A549 (cell line): Measurements from ENCODE around the gene TMEM107. TPM values are rescaled to one million over a fixed set of nuclear protein-coding genes. Genes with fewer than 3 reads are reported as not detected.

Source experiments
- ATAC-seq, 2 experiments: fragments of 200-7000 bp in 1 of 2; fragments of >200 bp in 1 of 2; cut with Nextera tagmentation in 1 of 2; cut with Tn5 transposase in 1 of 2; 3 replicates each; pipeline versions ENCODE4 v1.8.0 to v1.9.1; 2018 to 2020; ENCODE audit warnings: mild to moderate bottlenecking in 1 of 2, moderate library complexity in 1 of 2
- CTCF ChIA-PET: fragments of 300-600 bp; sonication (Branson Sonifier 250); formaldehyde crosslinking; extraction: SDS; loops from one replicate; lab custom pipeline; 2021; ENCODE audit warnings: antibody characterized with exemption, inconsistent platforms; lab: Yijun Ruan, JAX
- POLR2A ChIA-PET: fragments of 350-600 bp; formaldehyde crosslinking; extraction: SDS; loops from one replicate; lab custom pipeline; 2021; ENCODE audit warnings: antibody characterized with exemption, inconsistent platforms; lab: Yijun Ruan, JAX
- DNase-seq, 2 experiments: peaks; one replicate each; pipeline versions ENCODE4 v3.0.0 to v3.0.0-alpha.2; 2011 to 2016; ENCODE audit warnings: low read depth in 1 of 2, low spot score in 1 of 2
- FAIRE-seq: peaks from 2 replicates; lab custom pipeline; 2011; peaks lifted over from hg19 to GRCh38; lab: Jason Lieb, UNC
- H3K27ac ChIP-seq, 2 experiments: fragments of >200 bp; sonication (Bioruptor Twin); formaldehyde crosslinking; 3 replicates each; pipeline ENCODE4 v1.5.1; 2016 to 2017
- H3K4me1 ChIP-seq: fragments of >200 bp; sonication (Bioruptor Twin); formaldehyde crosslinking; 3 replicates; pipeline ENCODE4 v1.6.1; 2016
- H3K4me2 ChIP-seq: fragments of >200 bp; sonication (Bioruptor Twin); formaldehyde crosslinking; 3 replicates; pipeline ENCODE4 v1.6.1; 2016
- H3K4me3 ChIP-seq: fragments of >200 bp; sonication (Bioruptor Twin); formaldehyde crosslinking; 3 replicates; pipeline ENCODE4 v1.5.1; 2016
- H3K9me3 ChIP-seq: fragments of >200 bp; sonication (Bioruptor Twin); formaldehyde crosslinking; 3 replicates; pipeline ENCODE4 v1.6.1; 2016
- BHLHE40 ChIP-seq: IDR thresholded peaks from 2 replicates; pipeline ENCODE4 v1.6.1; 2012; ENCODE audit warnings: low read depth, low read length, inconsistent platforms
- CBX8 ChIP-seq: fragments of 200-600 bp; sonication (generic); IDR thresholded peaks from 2 replicates; pipeline ENCODE4 v1.6.1; 2016
- CEBPB ChIP-seq, 2 experiments: fragments of >200 bp in 1 of 2; sonication (Bioruptor Twin) in 1 of 2; formaldehyde crosslinking in 1 of 2; IDR thresholded peaks; 2 replicates each; pipeline ENCODE4 v1.6.1; 2012 to 2016
- CHD2 ChIP-seq: fragments of 150-350 bp; IDR thresholded peaks from 2 replicates; pipeline ENCODE4 v1.6.1; 2014; ENCODE audit warnings: low read length; ENCODE audit not compliant: partially characterized antibody
- EHF ChIP-seq: fragments of 250-450 bp; sonication (Bioruptor Pico); IDR thresholded peaks from 2 replicates; pipeline ENCODE4 v1.5.0; 2020; ENCODE audit warnings: mild to moderate bottlenecking
- FOSB ChIP-seq: fragments of 250-450 bp; sonication (Bioruptor Pico); IDR thresholded peaks from 2 replicates; pipeline ENCODE4 v1.5.0; 2020; ENCODE audit warnings: mild to moderate bottlenecking, moderate library complexity
- FOXS1 ChIP-seq: fragments of 250-450 bp; sonication (Bioruptor Pico); IDR thresholded peaks from 2 replicates; pipeline ENCODE4 v1.5.0; 2020; ENCODE audit warnings: mild to moderate bottlenecking, moderate library complexity
- HEYL ChIP-seq: fragments of 250-450 bp; sonication (Bioruptor Pico); IDR thresholded peaks from 2 replicates; pipeline ENCODE4 v1.8.0; 2021; ENCODE audit warnings: mild to moderate bottlenecking, moderate library complexity
- HOXB13 ChIP-seq: fragments of 250-450 bp; sonication (Bioruptor Pico); IDR thresholded peaks from 2 replicates; pipeline ENCODE4 v1.5.0; 2020; ENCODE audit warnings: low read depth, mild to moderate bottlenecking, moderate library complexity
- HOXB5 ChIP-seq: fragments of 250-450 bp; sonication (Bioruptor Pico); IDR thresholded peaks from 2 replicates; pipeline ENCODE4 v1.5.0; 2020; ENCODE audit warnings: mild to moderate bottlenecking, moderate library complexity
- JUNB ChIP-seq: fragments of >200 bp; sonication (Bioruptor Twin); formaldehyde crosslinking; IDR thresholded peaks from 2 replicates; pipeline ENCODE4 v1.6.1; 2016
- KDM1A ChIP-seq: fragments of 200-600 bp; sonication (generic); IDR thresholded peaks from 2 replicates; pipeline ENCODE4 v1.6.1; 2016; ENCODE audit warnings: low read depth, mild to moderate bottlenecking
- MAZ ChIP-seq: fragments of 150-350 bp; IDR thresholded peaks from 2 replicates; pipeline ENCODE4 v1.6.1; 2014; ENCODE audit warnings: antibody characterized with exemption, low read depth, low read length, borderline replicate concordance
- MYC ChIP-seq: IDR thresholded peaks from 2 replicates; pipeline ENCODE4 v1.6.1; 2012; ENCODE audit warnings: mild to moderate bottlenecking, inconsistent platforms, low read length, improper control_type of control experiment, borderline replicate concordance
- NFE2L2 ChIP-seq: fragments of 150-350 bp; conservative IDR thresholded peaks from 2 replicates; pipeline ENCODE4 v1.6.1; 2014; ENCODE audit warnings: low read length
- NPAS2 ChIP-seq: fragments of 250-450 bp; sonication (Bioruptor Pico); IDR thresholded peaks from 2 replicates; pipeline ENCODE4 v1.8.0; 2022; ENCODE audit warnings: mild to moderate bottlenecking, moderate library complexity, borderline replicate concordance
- PHF8 ChIP-seq: fragments of 200-600 bp; sonication (generic); IDR thresholded peaks from 2 replicates; pipeline ENCODE4 v1.6.1; 2016; ENCODE audit warnings: low read depth, mild to moderate bottlenecking, antibody characterized with exemption, moderate library complexity, borderline replicate concordance
- POLR2A ChIP-seq: IDR thresholded peaks from 2 replicates; pipeline ENCODE4 v1.6.1; 2012; ENCODE audit warnings: mild to moderate bottlenecking, low read length
- RARB ChIP-seq: fragments of 250-450 bp; sonication (Bioruptor Pico); IDR thresholded peaks from 2 replicates; pipeline ENCODE4 v1.8.0; 2021; ENCODE audit warnings: mild to moderate bottlenecking, moderate library complexity
- RFX5 ChIP-seq: fragments of 450-650 bp; IDR thresholded peaks from 2 replicates; pipeline ENCODE4 v1.7.1; 2014; ENCODE audit warnings: antibody characterized with exemption, mild to moderate bottlenecking, moderate library complexity
- RNF2 ChIP-seq: fragments of 200-600 bp; sonication (generic); IDR thresholded peaks from 2 replicates; pipeline ENCODE4 v1.6.1; 2016; ENCODE audit warnings: low read depth, mild to moderate bottlenecking, antibody characterized with exemption, moderate library complexity, borderline replicate concordance
- SREBF2 ChIP-seq: fragments of 450-650 bp; IDR thresholded peaks from 2 replicates; pipeline ENCODE4 v1.6.1; 2014; ENCODE audit warnings: mild to moderate bottlenecking, moderate library complexity
- TFCP2L1 ChIP-seq: fragments of 250-450 bp; sonication (Bioruptor Pico); IDR thresholded peaks from 2 replicates; pipeline ENCODE4 v1.5.0; 2021; ENCODE audit warnings: mild to moderate bottlenecking
- ZFP36 ChIP-seq: fragments of 450-650 bp; IDR thresholded peaks from 2 replicates; pipeline ENCODE4 v1.6.1; 2014; ENCODE audit warnings: borderline replicate concordance; ENCODE audit not compliant: partially characterized antibody
- WGBS: methylation state at CpG from one replicate; pipeline ENCODE4 v1.1.6; 2017; ENCODE audit errors: missing lambda C conversion rate; 5-methylcytosine and 5-hydroxymethylcytosine counted together
- polyA plus RNA-seq, 4 experiments: library from polyadenylated mRNA; depleted of rRNA in 3 of 4; stranded (reverse); fragments of >200 nt; fragmentation: RNase III in 1 of 4; extraction: RNeasy Plus Mini Kit Qiagen cat#74134 plus additional on column Dnase treatment in 1 of 4; gene quantifications; 2 replicates in 3 of 4; 3 replicates in 1 of 4; pipeline ENCODE4 v1.2.3, GENCODE V29; 2011 to 2017
- TF ChIP-seq, protein P1 (sequence below): fragments of >200 bp; sonication (Bioruptor Twin); formaldehyde crosslinking; IDR thresholded peaks from 3 replicates; pipeline ENCODE4 v1.6.1; 2016
- TF ChIP-seq, protein P2 (sequence below): fragments of >200 bp; sonication (Bioruptor Twin); formaldehyde crosslinking; IDR thresholded peaks from 3 replicates; pipeline ENCODE4 v1.5.1; 2016
- TF ChIP-seq, protein P3 (sequence below): fragments of 250-450 bp; sonication (Bioruptor Pico); IDR thresholded peaks from 2 replicates; pipeline ENCODE4 v1.5.0; 2021; ENCODE audit warnings: mild to moderate bottlenecking, moderate library complexity, borderline replicate concordance

Gene TMEM107
- polyA plus RNA-seq, 2 of the 4 experiments (the other 2 are of a cell fraction) = 17.0 to 22.8 TPM

DNA sequence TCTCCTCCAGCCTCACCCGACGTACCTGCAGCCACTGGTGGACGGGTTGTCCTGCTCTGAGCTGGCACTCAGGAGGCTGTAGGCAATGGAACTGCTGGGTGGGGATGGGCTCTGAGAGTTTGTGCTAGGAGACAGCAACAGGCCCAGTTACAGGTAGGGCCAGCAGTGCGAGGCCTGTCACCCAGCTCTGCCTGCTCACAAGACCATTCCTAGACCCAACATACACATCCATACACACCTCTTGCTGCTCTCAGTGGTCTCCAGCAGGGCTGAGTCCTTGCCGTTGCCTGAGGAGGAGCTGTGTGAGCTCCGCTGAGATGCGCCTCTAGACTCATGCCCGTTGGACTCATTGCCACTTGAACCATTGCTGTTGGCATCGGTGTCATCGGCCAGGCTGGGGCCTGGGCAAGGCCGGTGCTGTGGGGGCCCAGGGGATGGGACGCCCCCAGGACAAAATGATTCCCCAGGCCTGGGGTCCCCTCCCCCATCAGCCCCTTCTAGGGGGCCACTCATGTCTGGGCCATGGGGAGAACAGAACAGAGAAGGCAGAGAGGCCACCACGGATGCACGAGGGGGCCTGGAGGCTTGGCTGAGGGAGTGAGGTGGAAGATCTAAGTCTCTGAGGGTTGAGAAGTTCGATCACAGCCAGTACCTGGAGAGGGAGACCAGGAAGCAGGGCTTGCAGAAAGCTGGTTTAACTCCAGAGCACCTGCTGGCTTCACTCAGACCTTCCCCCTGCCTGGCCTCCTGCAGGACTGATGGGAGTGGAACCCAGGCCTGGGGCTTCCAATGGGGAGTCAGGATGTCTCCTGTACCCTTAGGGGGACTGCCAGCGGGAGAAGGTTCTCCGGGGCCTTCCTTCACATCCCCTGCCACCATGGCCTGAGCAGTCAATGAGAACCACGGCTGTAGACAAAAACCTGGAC lies 25.7 kb downstream of the TMEM107 start:
- WGBS = 93% methylated on average over 18 of the region's 18 CpGs
- Histone ChIP-seq H3K4me1 (peaks cover 37% of the 10 kb centered on the region), H3K9me3 (no peaks in the 10 kb centered on the region), H3K4me2 (peak overlapping the region; percentile 78; the same call in 1 of the 3 replicates), H3K27ac (no peak overlapping the region; a peak in 1 of 6 replicates), H3K4me3 (no peak overlapping the region)
- DNase-seq = no peak
- TF ChIP-seq HOXB13 = no peak
- no peak for TF ChIP-seq MYC
- TF ChIP-seq PHF8 = no peak
- TF ChIP-seq CEBPB (IDR thresholded peaks at IDR 0.05) = no peak
- TF ChIP-seq CBX8 = no peak
- TF ChIP-seq KDM1A = no peak
- no peak for TF ChIP-seq FOSB
- no peak for TF ChIP-seq TFCP2L1 (CRISPR knock-in tag)
- TF ChIP-seq CHD2 = no peak
- TF ChIP-seq, protein P1, sequence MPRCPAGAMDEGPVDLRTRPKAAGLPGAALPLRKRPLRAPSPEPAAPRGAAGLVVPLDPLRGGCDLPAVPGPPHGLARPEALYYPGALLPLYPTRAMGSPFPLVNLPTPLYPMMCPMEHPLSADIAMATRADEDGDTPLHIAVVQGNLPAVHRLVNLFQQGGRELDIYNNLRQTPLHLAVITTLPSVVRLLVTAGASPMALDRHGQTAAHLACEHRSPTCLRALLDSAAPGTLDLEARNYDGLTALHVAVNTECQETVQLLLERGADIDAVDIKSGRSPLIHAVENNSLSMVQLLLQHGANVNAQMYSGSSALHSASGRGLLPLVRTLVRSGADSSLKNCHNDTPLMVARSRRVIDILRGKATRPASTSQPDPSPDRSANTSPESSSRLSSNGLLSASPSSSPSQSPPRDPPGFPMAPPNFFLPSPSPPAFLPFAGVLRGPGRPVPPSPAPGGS = no peak
- TF ChIP-seq EHF (CRISPR knock-in tag) = no peak
- TF ChIP-seq RARB (CRISPR knock-in tag) = no peak
- no peak for TF ChIP-seq HEYL (CRISPR knock-in tag)
- no peak for TF ChIP-seq RFX5
- TF ChIP-seq NPAS2 (CRISPR knock-in tag) = no peak
- TF ChIP-seq HOXB5 = no peak
- no peak for TF ChIP-seq MAZ
- TF ChIP-seq, protein P2, sequence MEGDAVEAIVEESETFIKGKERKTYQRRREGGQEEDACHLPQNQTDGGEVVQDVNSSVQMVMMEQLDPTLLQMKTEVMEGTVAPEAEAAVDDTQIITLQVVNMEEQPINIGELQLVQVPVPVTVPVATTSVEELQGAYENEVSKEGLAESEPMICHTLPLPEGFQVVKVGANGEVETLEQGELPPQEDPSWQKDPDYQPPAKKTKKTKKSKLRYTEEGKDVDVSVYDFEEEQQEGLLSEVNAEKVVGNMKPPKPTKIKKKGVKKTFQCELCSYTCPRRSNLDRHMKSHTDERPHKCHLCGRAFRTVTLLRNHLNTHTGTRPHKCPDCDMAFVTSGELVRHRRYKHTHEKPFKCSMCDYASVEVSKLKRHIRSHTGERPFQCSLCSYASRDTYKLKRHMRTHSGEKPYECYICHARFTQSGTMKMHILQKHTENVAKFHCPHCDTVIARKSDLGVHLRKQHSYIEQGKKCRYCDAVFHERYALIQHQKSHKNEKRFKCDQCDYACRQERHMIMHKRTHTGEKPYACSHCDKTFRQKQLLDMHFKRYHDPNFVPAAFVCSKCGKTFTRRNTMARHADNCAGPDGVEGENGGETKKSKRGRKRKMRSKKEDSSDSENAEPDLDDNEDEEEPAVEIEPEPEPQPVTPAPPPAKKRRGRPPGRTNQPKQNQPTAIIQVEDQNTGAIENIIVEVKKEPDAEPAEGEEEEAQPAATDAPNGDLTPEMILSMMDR = no peak
- ATAC-seq = no peak
- CTCF ChIA-PET = interaction anchor here (1.2 to 26.5 kb wide), 5 partner anchors 3 to 71 kb away, joined by 4 to 601 read pairs (median 4); partner anchors contain the start of genes PER1 and VAMP2
- FAIRE-seq = no peak
- POLR2A ChIA-PET = no interaction called here

DNA sequence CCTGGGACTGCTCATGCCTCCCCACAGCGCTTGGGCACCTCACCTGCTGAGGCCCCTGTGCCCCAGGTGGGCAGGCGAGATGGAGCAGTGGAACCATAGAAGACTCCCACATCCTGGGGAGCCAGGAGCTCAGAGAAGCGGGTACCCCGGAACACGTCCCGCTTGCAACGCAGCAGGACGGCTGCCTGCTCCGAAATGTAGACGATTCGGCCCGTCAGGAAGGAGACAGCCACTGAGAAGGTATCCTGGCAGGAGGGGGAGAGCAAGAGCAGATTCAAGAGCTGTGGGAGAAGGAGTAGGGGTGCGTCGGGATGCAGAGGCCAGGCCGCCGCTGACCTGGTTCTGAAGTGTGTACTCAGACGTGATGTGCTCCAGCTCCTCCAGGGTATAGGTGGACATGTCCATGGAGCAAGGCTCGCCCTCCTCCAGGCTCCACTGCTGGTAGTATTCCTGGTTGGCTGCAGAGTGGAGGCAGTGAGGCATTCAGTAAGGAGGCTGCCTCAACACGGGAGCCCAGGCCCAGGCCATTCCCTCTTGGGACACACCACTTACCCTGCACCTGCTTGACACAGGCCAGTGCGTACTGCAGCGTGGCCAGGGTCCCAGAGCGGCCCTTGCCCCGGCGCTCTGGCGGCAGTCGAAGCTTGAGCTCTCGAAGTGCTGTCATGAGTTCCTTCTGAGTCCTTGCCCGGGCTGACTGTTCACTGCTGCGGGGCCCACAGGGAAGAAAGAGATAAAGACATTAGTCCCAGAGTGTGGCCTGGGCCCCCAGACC lies 26.6 kb downstream of the TMEM107 start:
- Histone ChIP-seq H3K9me3 (no peaks in the 10 kb centered on the region), H3K4me3 (no peak overlapping the region), H3K27ac (no peak overlapping the region), H3K4me1 (peaks cover 29% of the 10 kb centered on the region), H3K4me2 (no peak overlapping the region)
- CTCF ChIA-PET = interaction anchor here (1.2 to 26.5 kb wide), 5 partner anchors 3 to 70 kb away, joined by 4 to 601 read pairs (median 8); partner anchors contain the start of genes HES7, PER1 and VAMP2
- no peak for DNase-seq
- POLR2A ChIA-PET = interaction anchor here (0.6 kb wide), 1 partner anchor 12 kb away, joined by 3 read pairs; no protein-coding TSS in a partner anchor
- ATAC-seq = no peak
- FAIRE-seq = no peak
- 93% methylated on average over 29 of the region's 29 CpGs for WGBS
- no peak for TF ChIP-seq ZFP36
- TF ChIP-seq JUNB = no peak
- TF ChIP-seq POLR2A = no peak
- no peak for TF ChIP-seq BHLHE40
- no peak for TF ChIP-seq RNF2
- no peak for TF ChIP-seq HOXB5
- TF ChIP-seq EHF (CRISPR knock-in tag) = no peak
- no peak for TF ChIP-seq SREBF2
- TF ChIP-seq KDM1A = no peak
- TF ChIP-seq, protein P2 = no peak
- TF ChIP-seq FOXS1 = no peak
- no peak for TF ChIP-seq NFE2L2
- TF ChIP-seq, protein P3, sequence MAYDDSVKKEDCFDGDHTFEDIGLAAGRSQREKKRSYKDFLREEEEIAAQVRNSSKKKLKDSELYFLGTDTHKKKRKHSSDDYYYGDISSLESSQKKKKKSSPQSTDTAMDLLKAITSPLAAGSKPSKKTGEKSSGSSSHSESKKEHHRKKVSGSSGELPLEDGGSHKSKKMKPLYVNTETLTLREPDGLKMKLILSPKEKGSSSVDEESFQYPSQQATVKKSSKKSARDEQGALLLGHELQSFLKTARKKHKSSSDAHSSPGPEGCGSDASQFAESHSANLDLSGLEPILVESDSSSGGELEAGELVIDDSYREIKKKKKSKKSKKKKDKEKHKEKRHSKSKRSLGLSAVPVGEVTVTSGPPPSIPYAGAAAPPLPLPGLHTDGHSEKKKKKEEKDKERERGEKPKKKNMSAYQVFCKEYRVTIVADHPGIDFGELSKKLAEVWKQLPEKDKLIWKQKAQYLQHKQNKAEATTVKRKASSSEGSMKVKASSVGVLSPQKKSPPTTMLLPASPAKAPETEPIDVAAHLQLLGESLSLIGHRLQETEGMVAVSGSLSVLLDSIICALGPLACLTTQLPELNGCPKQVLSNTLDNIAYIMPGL = no peak
- TF ChIP-seq, protein P1 = no peak
